Activated CD4-positive, alpha-beta memory T cell treated with anti-CD3 and anti-CD28 coated beads for 36 hours (primary cell): Measurements from ENCODE around the gene IQSEC1. TPM values are rescaled to one million over a fixed set of nuclear protein-coding genes. Genes with fewer than 3 reads are reported as not detected.

Experiments
- CTCF ChIA-PET: fragments of 350-600 bp; sonication (Branson Sonifier 250); formaldehyde crosslinking; loops from one replicate; lab custom pipeline; 2021; ENCODE audit warnings: antibody characterized with exemption, inconsistent platforms; lab: Charles Lee
- POLR2A ChIA-PET: fragments of 350-600 bp; sonication (Branson Sonifier 250); formaldehyde crosslinking; loops from one replicate; lab custom pipeline; 2021; ENCODE audit warnings: antibody characterized with exemption; lab: Charles Lee
- DNase-seq: peaks from one replicate; pipeline ENCODE4 v3.0.0-alpha.2; 2020
- H3K27ac Mint-ChIP-seq: one replicate; pipeline ENCODE4 v1.8.0; 2021; ENCODE audit warnings: mixed read lengths
- H3K27me3 Mint-ChIP-seq: one replicate; pipeline ENCODE4 v1.8.0; 2021; ENCODE audit warnings: mixed read lengths
- H3K36me3 Mint-ChIP-seq: one replicate; pipeline ENCODE4 v1.8.0; 2021; ENCODE audit warnings: mixed read lengths
- H3K4me1 Mint-ChIP-seq: one replicate; pipeline ENCODE4 v1.8.0; 2021; ENCODE audit warnings: low read depth, mixed read lengths
- H3K4me3 Mint-ChIP-seq: one replicate; pipeline ENCODE4 v1.8.0; 2021; ENCODE audit warnings: mild to moderate bottlenecking, mixed read lengths
- H3K9me3 Mint-ChIP-seq: one replicate; pipeline ENCODE4 v1.8.0; 2021; ENCODE audit warnings: mixed read lengths
- intact Hi-C: fragments of 100-400 bp; cut with micrococcal nuclease; formaldehyde crosslinking; loops from one replicate; pipeline ENCODE4 v1.15.1; 2023
- total RNA-seq, 2 experiments: library from RNA; stranded (reverse); gene quantifications; one replicate each; pipeline ENCODE4 v1.2.3, GENCODE V29; 2021

The IQSEC1 gene
- total RNA-seq, 2 experiments from 2014 or later = 42.5 to 43.8 TPM

DNA sequence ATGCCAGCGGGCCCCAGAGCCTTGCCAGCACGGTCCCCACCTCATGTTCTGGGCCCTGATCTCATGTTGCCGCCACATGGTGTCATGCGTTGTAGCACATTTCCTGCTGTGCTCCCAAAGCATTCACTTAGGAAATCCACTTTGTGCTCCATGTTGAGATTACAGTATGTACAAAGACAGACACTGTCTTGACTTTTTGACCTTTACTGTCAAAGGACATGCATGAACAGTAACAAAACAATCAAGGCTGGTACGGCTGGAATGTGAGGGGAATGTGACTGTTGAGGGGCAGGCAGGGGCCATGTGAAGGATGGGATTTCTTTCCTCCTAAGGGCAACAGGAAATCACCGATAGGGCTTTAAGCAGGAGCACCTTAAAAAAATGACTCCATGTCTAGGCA is 178.6 kb downstream of the IQSEC1 start:
- Mint-ChIP-seq H3K4me3 (no peak overlapping the region), H3K27ac (no peak overlapping the region), H3K9me3 (no peaks in the 10 kb centered on the region), H3K36me3 (peaks cover 5% of the 10 kb centered on the region), H3K27me3 (peaks cover 6% of the 10 kb centered on the region), H3K4me1 (peaks cover 8% of the 10 kb centered on the region)
- intact Hi-C loops = loop anchor here (5.0 kb wide), 2 partner anchors 172 to 187 kb away; no protein-coding TSS in a partner anchor
- CTCF ChIA-PET = interaction anchor here (0.6 kb wide), 1 partner anchor 89 kb away, joined by 3 read pairs; no protein-coding TSS in a partner anchor
- DNase-seq = no peak
- POLR2A ChIA-PET = no interaction called here

- Mint-ChIP-seq H3K36me3 (no peaks in the 10 kb centered on the region), H3K9me3 (no peaks in the 10 kb centered on the region), H3K27ac (no peak overlapping the region), H3K4me3 (no peak overlapping the region), H3K4me1 (peaks cover 12% of the 10 kb centered on the region), H3K27me3 (peaks cover 6% of the 10 kb centered on the region)
- CTCF ChIA-PET = interaction anchor here (1.0 to 1.3 kb wide), 2 partner anchors 26 to 187 kb away, joined by 3 to 4 read pairs; no protein-coding TSS in a partner anchor
- intact Hi-C loops = loop anchor here (2.0 to 5.0 kb wide), 3 partner anchors 53 to 187 kb away; partner anchors contain the start of gene RPL32
- POLR2A ChIA-PET = no interaction called here
- no peak for DNase-seq
Measured at GRCh38 chr3:12893852-12894251, 179.4 kb downstream of the IQSEC1 start.

DNA sequence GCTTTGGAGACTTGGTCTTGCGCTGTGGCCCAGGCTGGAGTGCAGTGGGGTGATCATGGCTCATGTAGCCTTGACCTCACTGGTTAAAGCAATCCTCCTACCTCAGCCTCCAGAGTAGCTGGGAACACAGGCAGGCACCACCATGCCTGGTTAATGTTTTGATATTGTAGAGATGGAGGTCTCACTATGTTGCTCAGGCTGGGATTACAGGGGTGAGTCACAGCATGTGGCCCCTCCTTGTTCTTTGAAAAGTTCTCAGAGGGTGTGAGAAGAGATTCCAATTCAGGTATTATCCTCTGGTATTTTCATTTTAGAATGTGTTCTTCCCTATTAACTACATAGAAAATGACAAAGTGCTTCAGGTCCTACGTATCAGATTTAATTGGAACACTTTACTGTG is 180.0 kb downstream of the IQSEC1 start:
- POLR2A ChIA-PET = no interaction called here
- no peaks in the 10 kb centered on the region for H3K36me3 Mint-ChIP-seq
- CTCF ChIA-PET = interaction anchor here (1.0 to 1.3 kb wide), 3 partner anchors 26 to 758 kb away, joined by 3 to 4 read pairs (median 3); no protein-coding TSS in a partner anchor
- H3K27me3 Mint-ChIP-seq = peaks cover 8% of the 10 kb centered on the region
- H3K27ac Mint-ChIP-seq = no peak overlapping the region
- intact Hi-C loops = loop anchor here (2.0 to 5.0 kb wide), 3 partner anchors 52 to 186 kb away; partner anchors contain the start of gene RPL32
- DNase-seq = no peak
- peaks cover 12% of the 10 kb centered on the region for H3K4me1 Mint-ChIP-seq
- no peaks in the 10 kb centered on the region for H3K9me3 Mint-ChIP-seq
- H3K4me3 Mint-ChIP-seq = no peak overlapping the region

DNA sequence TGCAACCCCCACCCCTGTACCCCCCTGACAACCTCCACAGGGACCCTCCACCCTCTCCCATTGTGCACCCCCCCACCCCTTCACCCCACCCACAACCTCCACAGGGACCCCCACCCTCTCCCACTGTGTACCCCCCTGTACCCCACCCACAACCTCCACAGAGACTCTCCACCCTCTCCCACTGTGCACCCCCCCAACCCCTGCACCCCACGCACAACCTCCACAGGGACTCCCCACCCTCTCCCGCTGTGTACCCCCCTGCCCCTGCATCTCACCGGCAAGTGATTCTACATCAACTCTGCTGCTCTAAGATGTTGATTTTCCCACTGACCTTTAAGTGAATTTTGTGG is 180.4 kb downstream of the IQSEC1 start:
- H3K36me3 Mint-ChIP-seq = no peaks in the 10 kb centered on the region
- DNase-seq = no peak
- ChIA-PET CTCF (interaction anchor here (1.1 to 3.4 kb wide), 8 partner anchors 16 to 758 kb away, joined by 3 to 30 read pairs (median 4); no protein-coding TSS in a partner anchor), POLR2A (interaction anchor here (1.2 kb wide), 1 partner anchor 105 kb away, joined by 4 read pairs; no protein-coding TSS in a partner anchor)
- intact Hi-C loops = loop anchor here (1.0 to 5.0 kb wide), 4 partner anchors 25 to 186 kb away; partner anchors contain the start of gene RPL32
- peaks cover 8% of the 10 kb centered on the region for H3K27me3 Mint-ChIP-seq
- no peak overlapping the region for H3K4me3 Mint-ChIP-seq
- H3K9me3 Mint-ChIP-seq = no peaks in the 10 kb centered on the region
- H3K4me1 Mint-ChIP-seq = peaks cover 12% of the 10 kb centered on the region
- no peak overlapping the region for H3K27ac Mint-ChIP-seq

DNA sequence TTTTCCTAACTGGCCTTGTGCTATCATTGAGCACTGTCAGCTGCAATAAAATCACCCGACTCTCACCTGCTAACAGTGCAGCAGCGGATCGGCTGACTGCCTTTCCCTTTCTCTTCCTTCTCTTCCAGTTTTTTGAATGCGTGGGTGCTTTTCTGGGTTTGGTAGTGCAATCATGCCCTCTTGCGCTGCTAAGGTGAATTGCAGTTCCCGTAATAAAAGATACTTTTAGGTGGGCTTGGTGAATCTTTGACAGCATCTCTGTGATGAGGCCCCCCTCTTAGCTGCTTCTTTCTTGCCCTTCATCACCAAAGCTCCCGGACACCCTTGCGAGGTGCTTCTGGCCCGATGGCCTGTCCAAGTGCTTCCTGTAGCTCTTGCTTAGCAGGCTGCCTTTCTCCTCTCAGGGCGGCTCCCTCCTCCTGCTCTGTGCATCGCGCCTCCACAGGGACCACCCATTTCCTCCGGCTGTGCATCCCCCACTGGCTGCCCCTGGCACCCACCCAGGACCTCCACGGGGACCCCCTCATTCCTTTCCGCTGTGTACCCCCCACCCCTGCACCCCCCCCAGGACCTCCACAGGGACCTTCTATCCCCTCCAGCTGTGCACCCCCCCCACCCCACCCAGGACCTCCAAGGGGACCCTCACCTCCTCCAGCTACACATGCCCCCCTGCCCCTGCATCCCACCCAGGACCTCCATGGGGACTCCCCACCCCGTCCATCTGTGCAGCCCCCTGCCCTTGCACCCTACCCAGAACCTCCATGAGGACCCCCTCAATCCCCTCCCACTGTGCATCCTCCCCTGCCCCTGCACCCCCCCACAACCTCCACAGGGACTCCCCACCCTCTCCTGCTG is 181.0 kb downstream of the IQSEC1 start:
- H3K27me3 Mint-ChIP-seq = peaks cover 10% of the 10 kb centered on the region
- DNase-seq = peak; percentile 63
- H3K27ac Mint-ChIP-seq = no peak overlapping the region

GRCh38 chr3:12891391-12891984 is 181.7 kb downstream of the IQSEC1 start:
- ChIA-PET CTCF (interaction anchor here (0.6 to 3.4 kb wide), 20 partner anchors 9 to 108 kb away, joined by 3 to 30 read pairs (median 4); partner anchors contain the start of gene RPL32), POLR2A (interaction anchor here (1.2 kb wide), 1 partner anchor 104 kb away, joined by 4 read pairs; no protein-coding TSS in a partner anchor)
- Mint-ChIP-seq H3K9me3 (no peaks in the 10 kb centered on the region), H3K27me3 (peaks cover 14% of the 10 kb centered on the region), H3K4me1 (peaks cover 10% of the 10 kb centered on the region), H3K4me3 (no peak overlapping the region), H3K27ac (no peak overlapping the region), H3K36me3 (no peaks in the 10 kb centered on the region)
- intact Hi-C loops = loop anchor here (5.0 kb wide), 2 partner anchors 169 to 184 kb away; no protein-coding TSS in a partner anchor
- DNase-seq = no peak

More for the DNA sequence above, 181.0 kb downstream of the IQSEC1 start:
- intact Hi-C loops = loop anchor here (1.0 to 5.0 kb wide), 4 partner anchors 24 to 185 kb away; partner anchors contain the start of gene RPL32
- Mint-ChIP-seq H3K4me3 (no peak overlapping the region), H3K4me1 (peaks cover 12% of the 10 kb centered on the region), H3K36me3 (no peaks in the 10 kb centered on the region), H3K9me3 (no peaks in the 10 kb centered on the region)
- ChIA-PET POLR2A (interaction anchor here (1.2 kb wide), 1 partner anchor 105 kb away, joined by 4 read pairs; no protein-coding TSS in a partner anchor), CTCF (interaction anchor here (0.6 to 3.4 kb wide), 21 partner anchors 8 to 757 kb away, joined by 3 to 30 read pairs (median 4); partner anchors contain the start of gene RPL32)

GRCh38 chr3:12890610-12891390 is 182.4 kb downstream of the IQSEC1 start:
- Mint-ChIP-seq H3K36me3 (no peaks in the 10 kb centered on the region), H3K9me3 (no peaks in the 10 kb centered on the region), H3K27ac (no peak overlapping the region), H3K4me1 (peaks cover 11% of the 10 kb centered on the region), H3K4me3 (no peak overlapping the region), H3K27me3 (peaks cover 14% of the 10 kb centered on the region)
- ChIA-PET POLR2A (no interaction called here), CTCF (interaction anchor here (0.7 to 3.4 kb wide), 13 partner anchors 8 to 411 kb away, joined by 3 to 30 read pairs (median 4); partner anchors contain the start of gene RPL32)
- intact Hi-C loops = loop anchor here (5.0 kb wide), 2 partner anchors 168 to 183 kb away; no protein-coding TSS in a partner anchor
- no peak for DNase-seq

DNA sequence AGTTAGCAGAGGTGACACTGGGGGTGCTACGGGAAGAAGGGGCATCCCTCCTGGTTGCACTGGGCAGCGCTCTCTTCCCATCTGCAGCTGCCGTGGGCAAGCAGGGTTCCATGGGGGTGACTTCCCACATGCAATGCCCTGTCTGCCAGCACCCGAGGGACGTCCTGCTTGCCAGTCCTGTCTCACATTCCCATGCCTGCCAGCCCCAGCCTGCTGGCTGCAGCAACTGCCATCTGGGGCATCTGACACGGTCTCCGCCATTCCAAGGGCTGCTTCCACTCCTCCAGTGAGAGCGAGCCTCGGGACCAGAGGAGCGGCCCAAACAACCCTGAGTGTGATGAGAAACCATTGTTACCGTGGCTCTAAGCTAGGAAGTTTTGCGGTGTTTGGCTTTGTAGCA is 186.5 kb downstream of the IQSEC1 start:
- peaks cover 18% of the 10 kb centered on the region for H3K27me3 Mint-ChIP-seq
- intact Hi-C loops = no loop called here
- no peaks in the 10 kb centered on the region for H3K9me3 Mint-ChIP-seq
- H3K36me3 Mint-ChIP-seq = no peaks in the 10 kb centered on the region
- H3K27ac Mint-ChIP-seq = no peak overlapping the region
- DNase-seq = no peak
- peaks cover 10% of the 10 kb centered on the region for H3K4me1 Mint-ChIP-seq
- CTCF ChIA-PET = interaction anchor here (0.6 to 2.8 kb wide), 4 partner anchors 17 to 167 kb away, joined by 3 to 14 read pairs (median 3); partner anchors contain the start of gene RPL32
- POLR2A ChIA-PET = no interaction called here
- H3K4me3 Mint-ChIP-seq = no peak overlapping the region

GRCh38 chr3:12886106-12886679 is 187.0 kb downstream of the IQSEC1 start:
- DNase-seq = peak; percentile 29
- Mint-ChIP-seq H3K36me3 (no peaks in the 10 kb centered on the region), H3K9me3 (no peaks in the 10 kb centered on the region), H3K4me3 (no peak overlapping the region), H3K4me1 (peaks cover 9% of the 10 kb centered on the region), H3K27ac (no peak overlapping the region), H3K27me3 (peaks cover 18% of the 10 kb centered on the region)
- ChIA-PET POLR2A (no interaction called here), CTCF (interaction anchor here (2.8 kb wide), 1 partner anchor 45 kb away, joined by 14 read pairs; the partner anchor contains the start of gene RPL32)
- intact Hi-C loops = no loop called here

GRCh38 chr3:12885583-12885930 is 187.7 kb downstream of the IQSEC1 start:
- ChIA-PET CTCF (interaction anchor here (0.8 to 2.8 kb wide), 2 partner anchors 18 to 44 kb away, joined by 4 to 14 read pairs; partner anchors contain the start of gene RPL32), POLR2A (no interaction called here)
- Mint-ChIP-seq H3K27ac (no peak overlapping the region), H3K9me3 (no peaks in the 10 kb centered on the region), H3K27me3 (peaks cover 16% of the 10 kb centered on the region), H3K4me3 (no peak overlapping the region), H3K36me3 (no peaks in the 10 kb centered on the region), H3K4me1 (peaks cover 9% of the 10 kb centered on the region)
- no peak for DNase-seq
- intact Hi-C loops = no loop called here
